Neuronal stem cell (in vitro differentiated cells): ENCODE data around the gene SLC2A4.

Experiments used
- DNase-seq: peaks from one replicate; pipeline ENCODE4 v3.0.0-alpha.2; 2013; ENCODE audit warnings: low spot score
- H2AFZ ChIP-seq: one replicate; pipeline ENCODE4 v1.6.1; 2013; ENCODE audit warnings: mild to moderate bottlenecking, low read length, inconsistent platforms
- H2AK5ac ChIP-seq: 2 replicates; pipeline ENCODE4 v1.6.1; 2013; ENCODE audit warnings: low read depth, mild to moderate bottlenecking, inconsistent platforms, low read length, moderate library complexity, mixed read lengths
- H2BK120ac ChIP-seq: 2 replicates; pipeline ENCODE4 v1.6.1; 2013; ENCODE audit warnings: low read depth, mild to moderate bottlenecking, inconsistent platforms, low read length, moderate library complexity, mixed read lengths
- H2BK12ac ChIP-seq: one replicate; pipeline ENCODE4 v1.6.1; 2013; ENCODE audit warnings: low read length, inconsistent platforms
- H2BK15ac ChIP-seq: 2 replicates; pipeline ENCODE4 v1.6.1; 2013; ENCODE audit warnings: mild to moderate bottlenecking, low read length, inconsistent platforms, mixed read lengths
- H2BK5ac ChIP-seq: one replicate; pipeline ENCODE4 v1.6.1; 2013; ENCODE audit warnings: inconsistent platforms, mild to moderate bottlenecking, low read length, moderate library complexity
- H3K14ac ChIP-seq: one replicate; pipeline ENCODE4 v1.6.1; 2013; ENCODE audit warnings: low read length, inconsistent platforms
- H3K18ac ChIP-seq: 2 replicates; pipeline ENCODE4 v1.6.1; 2013; ENCODE audit warnings: low read length, inconsistent platforms
- H3K23ac ChIP-seq: 2 replicates; pipeline ENCODE4 v1.6.1; 2013; ENCODE audit warnings: low read depth, mild to moderate bottlenecking, mixed read lengths, low read length, inconsistent platforms; ENCODE audit not compliant: poor library complexity
- H3K27ac ChIP-seq: replicated peaks from 3 replicates; pipeline ENCODE4 v1.5.1; 2013; ENCODE audit warnings: low read length, inconsistent platforms
- H3K27me3 ChIP-seq, 3 experiments: 2 replicates each; pipeline ENCODE4 v1.6.1; 2013; ENCODE audit warnings: low read length in 3 of 3, mild to moderate bottlenecking in 2 of 3, inconsistent platforms in 1 of 3, low read depth in 1 of 3, mixed read lengths in 1 of 3, moderate library complexity in 1 of 3; ENCODE audit not compliant: control insufficient read depth in 3 of 3, insufficient read depth in 3 of 3
- H3K36me3 ChIP-seq, 2 donors: replicated peaks in 1 of 2; 2 replicates each; pipeline ENCODE4 v1.6.1; 2013; ENCODE audit warnings: low read length in 2 of 2; ENCODE audit not compliant: control insufficient read depth in 2 of 2, insufficient read depth in 2 of 2
- H3K4ac ChIP-seq: 2 replicates; pipeline ENCODE4 v1.6.1; 2013; ENCODE audit warnings: inconsistent platforms, mild to moderate bottlenecking, low read length, moderate library complexity
- H3K4me1 ChIP-seq, 2 donors: 1 replicate in 1 of 2; 2 replicates in 1 of 2; pipeline ENCODE4 v1.6.1; 2013; ENCODE audit warnings: low read length in 2 of 2, low read depth in 1 of 2; ENCODE audit not compliant: control insufficient read depth in 2 of 2, insufficient read depth in 1 of 2
- H3K4me2 ChIP-seq: one replicate; pipeline ENCODE4 v1.6.1; 2013; ENCODE audit warnings: mild to moderate bottlenecking, low read length, inconsistent platforms; ENCODE audit not compliant: insufficient read depth, poor library complexity, severe bottlenecking
- H3K4me3 ChIP-seq, 2 donors: 2 replicates each; pipeline ENCODE4 v1.5.1; 2013; ENCODE audit warnings: low read length in 2 of 2, mild to moderate bottlenecking in 2 of 2, inconsistent platforms in 1 of 2, moderate library complexity in 1 of 2
- H3K79me1 ChIP-seq: one replicate; pipeline ENCODE4 v1.6.1; 2013; ENCODE audit warnings: low read depth, mild to moderate bottlenecking, inconsistent platforms, low read length, moderate library complexity
- H3K9ac ChIP-seq: one replicate; pipeline ENCODE4 v1.6.1; 2013; ENCODE audit warnings: mild to moderate bottlenecking, low read depth, low read length, inconsistent platforms; ENCODE audit not compliant: poor library complexity
- H3K9me3 ChIP-seq, 2 donors: replicated peaks in 1 of 2; 2 replicates each; pipeline versions ENCODE3 to v1.6.1; 2013; ENCODE audit warnings: low read length in 2 of 2, mild to moderate bottlenecking in 2 of 2, inconsistent platforms in 1 of 2, low read depth in 1 of 2, mixed read lengths in 1 of 2, moderate library complexity in 1 of 2; ENCODE audit not compliant: control insufficient read depth in 2 of 2, insufficient read depth in 1 of 2
- H4K8ac ChIP-seq: one replicate; pipeline ENCODE4 v1.6.1; 2013; ENCODE audit warnings: low read depth, mild to moderate bottlenecking, inconsistent platforms, low read length, moderate library complexity
- H4K91ac ChIP-seq: one replicate; pipeline ENCODE4 v1.6.1; 2013; ENCODE audit warnings: low read length, low read depth, mild to moderate bottlenecking, inconsistent platforms; ENCODE audit not compliant: poor library complexity
- WGBS, 2 donors: extraction: QIAGEN DNeasy Blood & Tissue Kit; methylation state at CpG; one replicate each; pipeline ENCODE4 v1.1.7; 2013; ENCODE audit warnings: missing lambda C conversion rate in 2 of 2, mixed read lengths in 1 of 2; ENCODE audit not compliant: insufficient read length in 2 of 2, insufficient replicate concordance in 1 of 2; ENCODE audit errors: extremely low coverage in 2 of 2; 5-methylcytosine and 5-hydroxymethylcytosine counted together

The SLC2A4 gene

DNA sequence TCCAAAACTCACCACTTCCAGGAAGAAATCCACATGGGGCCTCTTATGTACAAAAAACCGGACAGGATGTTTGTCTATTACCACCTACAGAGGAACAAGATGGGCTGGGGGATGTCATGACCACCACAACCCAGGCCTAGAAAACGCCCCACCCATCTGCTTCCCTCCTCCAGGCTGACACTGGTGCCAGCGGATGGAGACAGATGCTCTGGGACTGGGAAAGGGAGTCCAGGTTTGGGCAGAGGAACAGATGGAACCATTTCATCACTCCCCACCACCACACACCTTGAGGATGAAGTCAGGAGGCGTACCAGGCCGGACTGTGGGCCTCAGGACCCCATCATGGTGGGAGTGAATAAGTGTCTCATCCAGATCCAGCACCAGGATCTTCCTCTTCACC, 34.7 kb upstream of the SLC2A4 start:
- no peak for DNase-seq
- Histone ChIP-seq H2BK120ac (no peak overlapping the region), H3K9me3 (no peaks in the 10 kb centered on the region), H3K79me1 (peaks cover 16% of the 10 kb centered on the region), H3K23ac (no peak overlapping the region), H3K27me3 (no peaks in the 10 kb centered on the region), H3K4me3 (no peak overlapping the region), H3K18ac (no peak overlapping the region), H2AFZ (no peak overlapping the region), H2BK5ac (no peak overlapping the region), H3K9ac (no peak overlapping the region), H2AK5ac (no peak overlapping the region), H4K8ac (no peak overlapping the region), H3K4me2 (no peak overlapping the region), H2BK15ac (no peak overlapping the region), H3K36me3 (peaks cover 22 to 51% of the 10 kb centered on the region in 2 donors), H4K91ac (no peak overlapping the region), H3K14ac (no peak overlapping the region), H3K4me1 (peaks cover 10 to 17% of the 10 kb centered on the region in 2 donors), H3K27ac (no peak overlapping the region), H2BK12ac (no peak overlapping the region), H3K4ac (no peak overlapping the region)
- no CpG with 5 or more reads among the region's 5 CpGs for WGBS, 2 donors

DNA sequence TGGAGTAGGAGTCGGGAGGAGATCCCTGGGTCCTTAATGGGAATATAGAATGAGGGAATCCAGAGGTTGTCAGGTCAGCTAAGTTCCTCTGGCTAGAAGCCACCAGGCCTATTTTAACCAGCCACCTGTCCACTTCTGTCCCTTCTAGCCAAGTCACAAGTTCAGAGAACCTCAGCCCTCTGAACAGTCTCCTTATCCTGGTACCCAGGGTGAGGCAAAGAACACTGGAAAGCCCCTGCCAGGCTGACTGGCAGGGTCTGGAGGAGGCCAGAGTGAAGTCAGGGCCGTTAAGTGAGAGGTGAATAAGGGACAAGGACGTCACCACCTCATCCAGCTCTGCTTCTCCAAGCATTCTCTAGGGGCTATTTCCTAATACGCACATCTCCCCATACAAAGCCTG, 32.7 kb upstream of the SLC2A4 start:
- peaks cover 11 to 13% of the 10 kb centered on the region in 2 donors for H3K4me1 ChIP-seq
- H2AK5ac ChIP-seq, result no peak overlapping the region
- no peak overlapping the region for H3K14ac ChIP-seq
- no peak overlapping the region for H3K4me3 ChIP-seq
- no peak overlapping the region for H3K23ac ChIP-seq
- H3K18ac ChIP-seq, result no peak overlapping the region
- H4K8ac ChIP-seq, result no peak overlapping the region
- H2BK5ac ChIP-seq, result no peak overlapping the region
- H3K4ac ChIP-seq, result no peak overlapping the region
- no peak for DNase-seq
- H2BK12ac ChIP-seq, result no peak overlapping the region
- no peak overlapping the region for H2BK120ac ChIP-seq
- H3K79me1 ChIP-seq, result peaks cover 15% of the 10 kb centered on the region
- H3K4me2 ChIP-seq, result no peak overlapping the region
- no peak overlapping the region for H3K27ac ChIP-seq
- H4K91ac ChIP-seq, result no peak overlapping the region
- WGBS, 2 donors, result no CpG with 5 or more reads among the region's 4 CpGs
- H3K9ac ChIP-seq, result no peak overlapping the region
- no peak overlapping the region for H2AFZ ChIP-seq
- H3K9me3 ChIP-seq, result no peaks in the 10 kb centered on the region
- H3K27me3 ChIP-seq, result no peaks in the 10 kb centered on the region
- no peak overlapping the region for H2BK15ac ChIP-seq
- H3K36me3 ChIP-seq, result peaks cover 22 to 49% of the 10 kb centered on the region in 2 donors

- Histone ChIP-seq H3K23ac (no peak overlapping the region), H3K18ac (no peak overlapping the region), H3K27me3 (no peaks in the 10 kb centered on the region), H3K14ac (no peak overlapping the region), H2BK5ac (no peak overlapping the region), H2BK15ac (no peak overlapping the region), H2AFZ (no peak overlapping the region), H4K91ac (no peak overlapping the region), H2AK5ac (no peak overlapping the region), H3K9me3 (no peaks in the 10 kb centered on the region), H2BK120ac (no peak overlapping the region), H2BK12ac (no peak overlapping the region), H3K9ac (no peak overlapping the region), H4K8ac (no peak overlapping the region), H3K79me1 (peaks cover 15% of the 10 kb centered on the region), H3K4me2 (no peak overlapping the region), H3K27ac (no peak overlapping the region), H3K36me3 (peaks cover 19 to 48% of the 10 kb centered on the region in 2 donors), H3K4me3 (peak overlapping the region; percentile 0 to 1), H3K4ac (no peak overlapping the region), H3K4me1 (peaks cover 11 to 13% of the 10 kb centered on the region in 2 donors)
- no CpG with 5 or more reads among the region's 6 CpGs for WGBS, 2 donors
- no peak for DNase-seq
These were observed 32.3 kb upstream of the SLC2A4 start for GRCh38 chr17:7249214-7249613.

DNA sequence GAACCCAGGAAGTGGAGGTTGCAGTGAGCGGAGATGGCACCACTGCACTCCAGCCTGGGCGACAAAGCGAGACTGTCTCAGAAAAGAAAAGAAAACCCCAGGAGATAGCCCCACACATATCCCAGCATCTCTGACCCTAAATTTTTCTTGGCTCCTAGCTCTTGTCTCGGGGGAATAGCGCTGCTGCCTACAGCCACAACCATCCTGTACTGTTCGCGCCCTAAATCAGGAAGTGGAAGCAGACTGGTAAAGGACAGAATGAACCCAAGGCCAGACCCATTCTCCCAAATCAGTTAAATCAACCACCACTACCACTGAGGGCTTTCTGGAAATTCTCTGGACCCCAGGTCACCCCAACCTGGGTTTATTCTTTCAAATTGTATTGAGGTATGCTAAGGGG, 31.7 kb upstream of the SLC2A4 start:
- no peak overlapping the region for H3K18ac ChIP-seq
- H2BK5ac ChIP-seq, result no peak overlapping the region
- H3K4me1 ChIP-seq, result peaks cover 11 to 13% of the 10 kb centered on the region in 2 donors
- no peak overlapping the region for H3K23ac ChIP-seq
- no peak overlapping the region for H4K8ac ChIP-seq
- H2BK120ac ChIP-seq, result no peak overlapping the region
- no peak overlapping the region for H2BK15ac ChIP-seq
- no peaks in the 10 kb centered on the region for H3K27me3 ChIP-seq
- no peaks in the 10 kb centered on the region for H3K9me3 ChIP-seq
- peaks cover 15% of the 10 kb centered on the region for H3K79me1 ChIP-seq
- H3K4ac ChIP-seq, result no peak overlapping the region
- no peak overlapping the region for H3K27ac ChIP-seq
- no peak overlapping the region for H2BK12ac ChIP-seq
- no peak overlapping the region for H2AK5ac ChIP-seq
- H3K4me3 ChIP-seq, result peak overlapping the region in 1 of 2 donors; percentile 64
- H3K9ac ChIP-seq, result no peak overlapping the region
- H4K91ac ChIP-seq, result no peak overlapping the region
- H2AFZ ChIP-seq, result no peak overlapping the region
- H3K4me2 ChIP-seq, result peak overlapping the region; percentile 92
- H3K14ac ChIP-seq, result no peak overlapping the region
- DNase-seq, result no peak
- WGBS, 2 donors, result no CpG with 5 or more reads among the region's 7 CpGs
- H3K36me3 ChIP-seq, result peaks cover 17 to 48% of the 10 kb centered on the region in 2 donors
